ENCODE results near the gene ITPKC. TPM values are rescaled to one million over a fixed set of nuclear protein-coding genes. Genes with fewer than 3 reads are reported as not detected.
"Not testable (repeated sequence)": the region's sequence is repeated elsewhere in the genome, so short reads cannot be mapped to it uniquely, and the experiment has no call there.

ITPKC gene
- total RNA-seq, 4 donors from 2014 or later, result 39.3 to 118 (median 91.9) TPM

DNA sequence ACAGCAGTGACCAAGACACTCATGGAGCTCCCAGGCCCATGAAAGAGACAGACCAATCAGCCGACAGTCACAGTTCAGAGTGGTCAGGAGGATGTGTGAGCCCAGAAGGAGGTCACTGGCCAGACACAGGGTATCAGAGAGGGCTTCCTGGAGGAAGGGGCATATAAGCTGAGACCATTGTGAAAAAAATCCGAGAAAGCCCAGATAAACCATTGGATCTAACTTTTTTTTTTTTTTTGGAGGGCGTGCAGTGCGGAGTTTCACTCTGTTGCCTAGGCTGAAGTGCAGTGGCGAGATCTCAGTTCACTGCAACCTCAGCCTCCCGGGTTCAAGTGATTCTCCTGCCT is 4.2 kb downstream of the ITPKC start:
- TF ChIP-seq, protein P1, sequence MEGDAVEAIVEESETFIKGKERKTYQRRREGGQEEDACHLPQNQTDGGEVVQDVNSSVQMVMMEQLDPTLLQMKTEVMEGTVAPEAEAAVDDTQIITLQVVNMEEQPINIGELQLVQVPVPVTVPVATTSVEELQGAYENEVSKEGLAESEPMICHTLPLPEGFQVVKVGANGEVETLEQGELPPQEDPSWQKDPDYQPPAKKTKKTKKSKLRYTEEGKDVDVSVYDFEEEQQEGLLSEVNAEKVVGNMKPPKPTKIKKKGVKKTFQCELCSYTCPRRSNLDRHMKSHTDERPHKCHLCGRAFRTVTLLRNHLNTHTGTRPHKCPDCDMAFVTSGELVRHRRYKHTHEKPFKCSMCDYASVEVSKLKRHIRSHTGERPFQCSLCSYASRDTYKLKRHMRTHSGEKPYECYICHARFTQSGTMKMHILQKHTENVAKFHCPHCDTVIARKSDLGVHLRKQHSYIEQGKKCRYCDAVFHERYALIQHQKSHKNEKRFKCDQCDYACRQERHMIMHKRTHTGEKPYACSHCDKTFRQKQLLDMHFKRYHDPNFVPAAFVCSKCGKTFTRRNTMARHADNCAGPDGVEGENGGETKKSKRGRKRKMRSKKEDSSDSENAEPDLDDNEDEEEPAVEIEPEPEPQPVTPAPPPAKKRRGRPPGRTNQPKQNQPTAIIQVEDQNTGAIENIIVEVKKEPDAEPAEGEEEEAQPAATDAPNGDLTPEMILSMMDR (IDR thresholded peaks at IDR 0.05), result no peak
- DNase-seq (ENCODE audit: low spot score), result no peak
- no peak for ATAC-seq (ENCODE audit: low FRiP score)

DNA sequence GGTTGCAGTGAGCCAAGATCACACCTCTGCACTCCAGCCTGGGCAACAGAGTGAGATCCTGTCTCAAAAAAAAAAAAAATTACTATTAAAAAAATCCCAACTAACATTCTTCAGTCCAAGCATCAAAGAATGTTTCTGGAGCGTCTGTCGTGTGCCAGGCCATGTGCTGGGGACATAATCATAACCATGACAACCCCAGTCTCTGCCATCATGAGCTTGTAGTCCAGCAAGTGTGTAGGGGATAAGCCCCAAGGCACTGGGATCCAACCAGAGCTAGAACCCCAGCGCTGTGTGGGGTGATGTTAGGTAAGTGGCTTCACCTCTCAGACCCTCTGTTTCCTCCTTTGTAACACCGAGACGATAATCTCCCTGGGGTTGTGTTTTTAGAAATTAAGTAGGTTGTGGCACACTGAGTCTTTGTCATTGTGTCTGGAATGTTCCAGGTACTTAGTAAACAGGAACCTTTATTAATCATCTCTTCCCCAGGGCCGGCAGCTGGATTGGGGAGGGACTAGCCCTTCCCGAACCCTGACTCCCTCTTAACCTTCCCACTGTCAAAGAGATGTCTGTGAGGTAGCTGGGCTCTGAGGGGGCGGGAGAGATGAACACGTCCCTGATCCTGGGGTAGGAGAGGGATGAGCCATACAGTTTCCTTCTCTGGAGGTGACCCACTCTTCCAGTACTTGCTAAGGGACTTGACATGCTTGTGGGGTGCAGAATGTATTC is 5.2 kb downstream of the ITPKC start:
- TF ChIP-seq, protein P1 (IDR thresholded peaks at IDR 0.05), result no peak
- ATAC-seq (ENCODE audit: low FRiP score), result peak; percentile 22
- no peak for DNase-seq (ENCODE audit: low spot score)

DNA sequence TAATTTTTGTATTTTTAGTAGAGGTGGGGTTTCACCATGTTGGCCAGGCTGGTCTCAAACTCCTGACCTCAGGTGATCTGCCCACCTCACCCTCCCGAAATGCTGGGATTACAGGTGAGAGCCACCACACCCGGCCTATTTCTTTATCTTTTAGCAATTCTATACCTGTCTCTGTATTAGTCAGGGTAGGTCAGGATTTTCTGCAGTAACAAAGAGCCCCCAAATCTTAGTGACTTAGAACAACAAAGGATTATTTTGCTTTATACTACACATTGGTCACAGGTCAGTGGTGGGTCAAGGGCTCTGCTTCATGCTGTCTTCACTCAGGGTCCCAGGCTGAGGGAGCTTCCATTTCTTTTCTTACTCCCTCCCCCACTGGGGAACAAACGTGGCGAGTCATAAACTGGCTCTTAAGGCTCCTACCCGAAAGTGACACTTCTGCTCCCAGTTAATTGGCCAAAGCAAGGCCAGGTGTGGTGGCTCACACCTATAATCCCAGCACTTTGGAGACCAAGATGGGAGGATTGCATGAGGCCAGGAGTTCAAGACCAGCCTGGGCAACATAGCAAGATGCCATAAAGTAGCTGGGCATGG is 6.8 kb downstream of the ITPKC start:
- no peak for ATAC-seq (ENCODE audit: low FRiP score)
- no peak for DNase-seq (ENCODE audit: low spot score)
- TF ChIP-seq, protein P1 (IDR thresholded peaks at IDR 0.05), result no peak

DNA sequence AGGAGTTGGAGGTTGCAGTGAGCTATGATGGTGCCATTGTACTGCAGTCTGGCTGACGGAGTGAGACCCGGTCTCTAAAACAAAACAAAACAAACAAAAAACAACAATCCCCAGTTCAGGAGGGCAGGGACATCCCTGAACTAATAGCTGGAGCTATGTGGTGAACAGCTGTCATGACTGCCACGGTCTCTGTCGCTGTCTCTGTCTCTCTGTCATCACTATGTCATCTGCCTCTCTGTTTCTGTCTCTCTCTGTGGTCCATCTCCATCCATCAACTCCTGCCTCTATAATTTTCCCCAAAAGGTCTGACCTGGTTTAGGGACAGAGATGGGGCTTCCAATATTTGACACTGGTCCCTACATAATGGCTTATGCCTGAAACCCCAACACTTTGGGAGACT is 7.4 kb downstream of the ITPKC start:
- no peak for ATAC-seq (ENCODE audit: low FRiP score)
- no peak for DNase-seq (ENCODE audit: low spot score)
- TF ChIP-seq, protein P1 (IDR thresholded peaks at IDR 0.05), result no peak

DNA sequence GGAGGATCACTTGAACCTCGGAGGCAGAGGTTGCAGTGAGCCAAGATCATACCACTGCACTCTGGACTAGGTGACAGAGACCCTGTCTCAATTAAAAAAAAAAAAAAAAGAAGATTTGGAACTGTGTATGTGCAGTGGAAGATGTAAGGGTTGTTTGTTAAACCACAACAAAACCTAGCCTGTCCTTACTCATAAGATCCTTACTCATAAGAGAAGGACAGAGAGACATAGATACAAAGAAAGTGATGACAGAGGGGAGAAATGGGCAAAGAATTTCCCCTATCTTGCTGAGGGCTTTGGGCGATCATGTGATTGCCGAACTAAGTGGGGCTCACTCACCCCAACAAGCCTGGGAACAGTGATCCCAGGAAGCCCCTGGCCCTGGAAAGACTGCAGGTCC is 7.9 kb downstream of the ITPKC start:
- TF ChIP-seq, protein P1 (IDR thresholded peaks at IDR 0.05), result no peak
- ATAC-seq (ENCODE audit: low FRiP score), result no peak
- DNase-seq (ENCODE audit: low spot score), result no peak

DNA sequence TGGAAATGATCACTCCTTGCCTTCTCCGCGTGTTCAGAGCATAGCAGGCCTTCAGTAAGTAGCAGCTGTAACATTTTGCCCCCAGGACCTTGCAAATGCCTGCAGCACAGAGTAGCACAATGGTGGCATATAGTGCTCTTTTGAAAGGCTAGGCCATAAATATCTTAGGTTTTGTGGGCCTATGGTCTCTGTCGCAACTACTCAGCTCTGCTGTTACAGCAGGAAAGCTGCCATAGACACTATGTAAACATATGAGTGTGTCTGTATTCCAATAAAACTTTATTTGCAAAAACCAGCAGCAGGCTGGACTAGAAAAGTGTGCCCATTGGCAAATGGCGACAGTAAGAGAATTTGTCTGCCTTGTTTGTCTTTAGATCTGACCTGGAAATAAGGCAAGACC is 9.4 kb downstream of the ITPKC start:
- TF ChIP-seq, protein P1 (IDR thresholded peaks at IDR 0.05), result no peak
- DNase-seq (ENCODE audit: low spot score) (no peak), ATAC-seq (ENCODE audit: low FRiP score) (no peak)

DNA sequence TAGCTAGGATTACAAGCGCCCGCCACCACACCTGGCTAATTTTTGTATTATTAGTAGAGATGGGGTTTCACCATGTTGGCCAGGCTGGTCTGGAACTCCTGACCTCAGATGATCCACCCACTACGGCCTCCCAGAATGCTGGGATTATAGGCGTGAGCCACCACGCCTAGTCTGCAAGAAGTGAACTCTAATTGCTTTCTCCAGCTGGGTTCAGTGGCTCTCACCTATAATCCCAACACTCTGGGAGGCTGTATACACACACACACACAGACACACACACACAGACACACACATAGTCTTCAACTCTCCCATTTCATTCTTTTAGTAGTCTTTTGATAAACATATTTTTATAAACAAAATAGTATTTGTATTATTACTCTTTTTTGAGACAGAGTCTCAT is 13.2 kb downstream of the ITPKC start:
- ATAC-seq (ENCODE audit: low FRiP score); DNase-seq (ENCODE audit: low spot score): not testable (repeated sequence)

DNA sequence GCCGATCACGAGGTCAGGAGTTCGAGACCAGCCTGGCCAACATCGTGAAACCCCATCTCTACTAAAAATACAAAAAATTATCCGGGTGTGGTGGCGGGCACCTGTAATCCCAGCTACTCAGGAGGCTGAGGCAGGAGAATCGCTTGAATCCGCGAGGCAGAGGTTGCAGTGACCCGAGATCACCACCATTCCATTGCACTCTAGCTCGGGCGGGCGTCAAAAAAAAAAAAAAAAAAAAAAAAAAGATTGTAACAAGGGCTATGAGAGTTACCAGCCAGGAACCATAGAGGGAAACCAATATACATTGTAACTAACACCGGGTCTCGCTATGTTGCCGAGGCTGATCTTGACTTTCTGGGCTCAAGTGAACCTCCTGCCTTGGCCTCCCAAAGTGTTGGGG is 15.4 kb downstream of the ITPKC start:
- ATAC-seq (ENCODE audit: low FRiP score); DNase-seq (ENCODE audit: low spot score): not testable (repeated sequence)
